ENCODE data around the gene CEP63.
"Not testable (repeated sequence)": the region's sequence is repeated elsewhere in the genome, so short reads cannot be mapped to it uniquely, and the experiment has no call there.

Gene CEP63

GRCh38 chr3:134569899-134570298 lies 84.0 kb downstream of the CEP63 start:
- DNase-seq (ENCODE audit: low read depth in 2 of 2, low spot score in 1 of 2) = not testable (repeated sequence)

DNA sequence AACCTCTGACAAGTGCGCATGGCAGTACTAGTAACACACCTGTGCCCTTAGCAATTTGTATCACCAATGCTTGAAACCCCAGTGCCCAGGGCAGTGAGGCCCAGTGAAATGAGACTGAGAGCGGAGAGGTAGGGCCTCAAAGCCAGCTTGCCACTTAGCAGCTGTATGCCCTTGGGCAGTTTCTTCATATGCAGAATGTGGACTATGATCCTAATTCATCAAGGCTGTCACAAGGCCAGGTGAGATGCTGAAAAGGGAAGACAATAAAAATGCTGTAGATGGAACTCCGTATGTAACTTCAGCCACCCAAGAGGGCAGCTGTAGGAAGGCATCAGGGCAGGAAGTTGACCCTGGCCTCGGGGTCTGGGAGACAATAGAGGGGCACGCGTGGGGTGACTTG lies 90.6 kb downstream of the CEP63 start:
- DNase-seq (ENCODE audit: low read depth in 2 of 2, low spot score in 1 of 2) = no peak

DNA sequence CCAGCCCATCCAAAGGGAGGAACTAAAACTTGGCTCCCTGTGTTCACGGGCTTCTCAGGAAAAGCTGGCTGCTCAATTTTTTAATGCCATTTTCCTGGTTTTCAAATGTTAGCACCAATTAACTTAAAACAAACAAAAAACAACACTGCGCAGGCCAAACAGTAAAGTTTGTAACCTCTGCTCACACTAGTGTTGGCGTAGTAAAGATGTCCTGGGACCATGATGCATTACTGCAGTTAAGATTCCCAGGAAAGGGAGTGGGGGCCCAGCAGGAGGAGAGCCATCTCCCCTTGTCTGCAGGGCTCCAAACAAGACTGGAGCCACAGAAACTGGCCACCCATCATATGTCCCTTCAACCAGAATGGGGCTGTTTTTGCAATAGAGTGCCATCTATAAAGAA lies 91.0 kb downstream of the CEP63 start:
- DNase-seq (ENCODE audit: low read depth in 2 of 2, low spot score in 1 of 2) = no peak

DNA sequence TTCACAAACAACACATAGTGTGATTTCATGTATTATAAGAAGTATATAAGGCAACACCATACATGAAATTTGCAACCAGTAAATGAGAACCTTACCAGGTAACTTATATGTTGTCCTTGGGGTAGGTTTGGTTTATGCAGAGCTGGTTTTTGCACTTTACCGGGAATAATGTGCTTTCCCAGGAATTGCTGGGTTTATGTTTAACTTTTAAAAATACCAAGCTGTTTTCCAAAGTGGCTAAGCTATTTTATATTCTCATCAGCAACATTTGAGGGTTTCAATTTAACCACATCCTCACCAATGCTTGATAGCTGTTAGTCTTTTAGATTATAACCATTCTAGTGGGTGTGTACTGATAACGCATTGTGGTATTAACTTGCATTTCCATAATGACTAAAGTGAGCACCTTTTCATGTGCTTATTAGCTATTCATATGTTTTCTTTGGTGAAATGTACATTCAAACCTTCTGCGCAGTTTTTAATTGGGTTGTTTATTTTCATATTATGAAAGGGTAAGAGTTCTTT lies 93.3 kb downstream of the CEP63 start:
- DNase-seq (ENCODE audit: low read depth in 2 of 2, low spot score in 1 of 2) = no peak

- no peak for DNase-seq (ENCODE audit: low read depth in 2 of 2, low spot score in 1 of 2)
Observed at GRCh38 chr3:134590766-134591165, 104.9 kb downstream of the CEP63 start.

- DNase-seq (ENCODE audit: low read depth in 2 of 2, low spot score in 1 of 2) = no peak
Observed at GRCh38 chr3:134592806-134593205, 106.9 kb downstream of the CEP63 start.

- DNase-seq (ENCODE audit: low read depth in 2 of 2, low spot score in 1 of 2) = no peak
Observed at GRCh38 chr3:134594331-134594741, 108.5 kb downstream of the CEP63 start.

DNA sequence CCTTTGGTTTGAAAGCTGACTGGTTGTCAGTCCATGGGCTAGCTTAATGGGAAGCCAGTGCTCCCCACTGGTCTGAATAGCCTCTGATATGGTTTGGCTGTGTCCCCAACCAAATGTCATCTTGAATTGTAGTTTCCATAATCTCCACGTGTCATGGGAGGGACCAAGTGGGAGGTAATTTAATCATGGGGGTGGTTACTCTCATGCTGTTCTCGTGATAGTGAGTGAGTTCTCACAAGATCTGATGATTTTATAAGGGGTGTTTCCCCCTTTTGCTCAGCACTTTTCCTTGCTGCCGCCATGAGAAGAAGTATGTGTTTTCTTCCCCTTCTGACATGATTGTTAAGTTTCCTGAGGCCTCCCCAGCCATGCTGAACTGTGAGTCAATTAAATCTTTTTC lies 109.1 kb downstream of the CEP63 start:
- not testable (repeated sequence) for DNase-seq (ENCODE audit: low read depth in 2 of 2, low spot score in 1 of 2)

DNA sequence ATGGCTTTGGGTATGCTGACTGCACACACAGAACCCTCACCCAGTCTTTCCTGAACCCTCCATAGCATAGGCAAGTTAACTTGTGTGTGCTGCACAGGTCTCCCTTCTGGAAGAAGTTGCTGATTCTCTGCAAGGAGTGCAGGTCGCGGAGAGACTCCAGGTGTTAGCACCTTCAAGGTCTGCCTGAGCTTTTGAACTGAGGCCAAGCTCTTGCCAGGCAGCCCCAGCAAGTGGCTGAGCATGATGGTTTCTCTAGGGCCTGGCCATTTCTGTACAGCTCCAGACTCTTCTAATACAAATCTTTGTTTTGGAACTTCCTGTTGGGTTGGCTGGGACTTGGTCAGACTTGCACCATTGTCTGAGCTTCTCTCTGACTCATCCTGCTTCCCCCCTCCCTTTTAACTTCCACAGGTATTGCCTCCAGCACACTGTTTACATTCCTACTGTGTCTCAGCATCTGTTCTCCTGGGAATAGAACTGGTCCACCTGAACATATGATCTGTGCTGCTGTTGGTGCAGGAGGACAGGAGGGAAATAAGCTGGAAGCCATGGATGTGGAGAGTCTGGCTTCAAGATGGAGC lies 111.6 kb downstream of the CEP63 start:
- no peak for DNase-seq (ENCODE audit: low read depth in 2 of 2, low spot score in 1 of 2)

GRCh38 chr3:134598763-134599545 lies 113.1 kb downstream of the CEP63 start:
- no peak for DNase-seq (ENCODE audit: low read depth in 2 of 2, low spot score in 1 of 2)

DNA sequence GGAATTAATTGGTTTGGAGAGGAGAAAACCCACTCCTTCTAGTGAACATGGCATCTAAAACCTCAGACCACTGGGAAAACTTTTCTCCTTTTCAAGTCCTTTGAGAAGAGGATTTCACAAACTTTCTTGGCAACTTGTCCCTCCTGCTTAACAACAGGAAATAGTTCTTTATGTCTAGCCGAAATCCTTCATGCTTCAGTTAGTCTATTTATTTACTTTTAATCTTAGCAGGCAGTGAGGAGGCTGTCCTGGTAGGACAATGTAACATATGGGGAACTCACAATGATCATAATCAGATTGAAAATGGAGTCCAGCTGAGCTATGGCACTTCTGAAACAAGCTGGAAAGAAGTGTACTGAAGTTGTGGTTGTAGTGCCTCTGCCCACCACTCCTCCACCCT lies 114.3 kb downstream of the CEP63 start:
- no peak for DNase-seq (ENCODE audit: low read depth in 2 of 2, low spot score in 1 of 2)

- peak; percentile 7 to 13 for DNase-seq (ENCODE audit: low read depth in 2 of 2, low spot score in 1 of 2)
Observed at GRCh38 chr3:134600685-134601463, 115.0 kb downstream of the CEP63 start.

DNA sequence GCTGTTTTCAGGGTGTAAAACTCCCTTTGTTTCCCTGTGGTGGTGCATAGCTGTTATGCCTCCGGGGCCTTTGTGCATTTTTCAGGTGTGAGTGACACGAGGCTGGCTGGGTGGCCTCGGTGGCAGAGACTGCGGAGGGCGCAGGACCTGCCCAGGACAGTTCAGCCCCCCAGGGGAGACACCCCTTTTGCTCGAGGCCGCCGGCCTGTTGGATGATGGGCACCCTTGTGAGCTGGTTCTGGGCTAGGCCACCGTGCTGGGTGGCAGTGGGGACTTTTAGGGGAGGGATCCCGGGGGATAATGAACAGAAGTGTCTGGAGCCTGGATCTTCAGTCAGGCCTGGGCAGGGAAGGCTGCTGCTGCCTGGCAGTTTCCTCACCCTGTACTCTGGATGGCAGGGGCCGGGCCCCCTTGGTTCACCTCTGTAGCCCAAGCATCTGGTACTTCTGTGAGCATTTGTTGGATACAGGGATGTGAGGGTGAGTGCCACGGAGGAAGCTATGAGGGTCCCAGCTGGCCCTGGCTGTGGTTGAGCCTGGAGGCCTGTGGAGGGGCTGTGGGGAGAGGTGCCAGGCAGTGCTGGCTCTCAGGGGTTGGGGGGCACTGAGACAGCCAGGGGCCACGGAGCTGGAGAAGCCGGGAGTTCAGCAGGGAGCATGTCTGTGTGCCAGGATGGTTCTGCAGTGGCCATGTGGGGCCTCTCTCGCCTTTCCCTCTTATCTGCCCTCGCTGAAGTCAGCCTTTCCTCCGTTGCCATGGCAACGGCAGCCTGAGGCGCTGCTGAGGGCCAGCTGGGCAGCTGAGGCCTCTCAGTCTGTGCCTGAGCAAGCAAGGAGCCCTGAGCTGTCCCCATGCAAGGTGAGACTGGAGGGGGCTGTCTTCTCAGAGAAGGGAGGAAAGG lies 115.9 kb downstream of the CEP63 start:
- no peak for DNase-seq (ENCODE audit: low read depth in 2 of 2, low spot score in 1 of 2)

- DNase-seq (ENCODE audit: low read depth in 2 of 2, low spot score in 1 of 2) = no peak
Observed at GRCh38 chr3:134602440-134602814, 116.6 kb downstream of the CEP63 start.

GRCh38 chr3:134603480-134603879 lies 117.6 kb downstream of the CEP63 start:
- DNase-seq (ENCODE audit: low read depth in 2 of 2, low spot score in 1 of 2) = no peak

DNA sequence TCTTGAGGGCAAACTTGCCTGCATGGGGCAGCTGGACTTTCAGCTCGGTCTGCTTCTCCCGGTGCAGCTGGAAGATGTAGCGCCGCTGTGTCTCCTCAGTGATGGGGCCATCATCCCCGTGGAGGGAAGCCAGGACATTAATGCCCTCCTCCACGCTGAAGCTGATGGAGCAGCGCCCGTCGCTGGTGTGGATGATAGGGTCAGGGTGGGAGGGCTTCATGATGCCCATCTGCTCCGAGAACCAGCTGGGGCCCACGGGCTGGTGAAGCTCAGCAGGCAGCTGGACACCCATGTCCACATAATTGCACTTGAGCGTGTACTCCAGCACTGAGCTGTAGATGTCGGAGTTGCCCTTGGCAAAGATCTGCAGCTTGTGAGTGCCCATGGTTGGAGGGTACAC lies 118.1 kb downstream of the CEP63 start:
- no peak for DNase-seq (ENCODE audit: low read depth in 2 of 2, low spot score in 1 of 2)

- DNase-seq (ENCODE audit: low read depth in 2 of 2, low spot score in 1 of 2) = no peak
Observed at GRCh38 chr3:134605556-134605955, 119.7 kb downstream of the CEP63 start.

GRCh38 chr3:134606033-134607025 lies 120.5 kb downstream of the CEP63 start:
- DNase-seq (ENCODE audit: low read depth in 2 of 2, low spot score in 1 of 2) = no peak
